IMR-90 (cell line): ENCODE measurements around the gene NCOA7.

Source experiments
- CEBPB ChIP-seq: IDR thresholded peaks from 2 replicates; pipeline ENCODE4 v1.6.1; 2012; ENCODE audit warnings: low read depth, low read length, improper control_type of control experiment
- CHD1 ChIP-seq: IDR thresholded peaks from 2 replicates; pipeline ENCODE4 v1.6.1; 2012; ENCODE audit warnings: low read depth, low read length, improper control_type of control experiment
- CTCF ChIP-seq: conservative IDR thresholded peaks from 2 replicates; pipeline ENCODE4 v1.5.1; 2012; ENCODE audit warnings: mild to moderate bottlenecking, low read depth, low read length, improper control_type of control experiment
- FOS ChIP-seq: fragments of 150-350 bp; IDR thresholded peaks from 2 replicates; pipeline ENCODE4 v1.6.1; 2016; ENCODE audit warnings: low read depth, low read length
- MAFK ChIP-seq: IDR thresholded peaks from 2 replicates; pipeline ENCODE4 v1.6.1; 2012; ENCODE audit warnings: low read depth, low read length, improper control_type of control experiment
- MAZ ChIP-seq: IDR thresholded peaks from 2 replicates; pipeline ENCODE4 v1.6.1; 2012; ENCODE audit warnings: low read depth, mild to moderate bottlenecking, low read length, improper control_type of control experiment, moderate library complexity, borderline replicate concordance
- MXI1 ChIP-seq: IDR thresholded peaks from 2 replicates; pipeline ENCODE4 v1.6.1; 2012; ENCODE audit warnings: low read depth, mild to moderate bottlenecking, low read length, moderate library complexity, borderline replicate concordance
- NFE2L2 ChIP-seq: fragments of 150-350 bp; IDR thresholded peaks from 2 replicates; pipeline ENCODE4 v1.6.1; 2016; ENCODE audit warnings: low read depth, mild to moderate bottlenecking, low read length
- POLR2A ChIP-seq: IDR thresholded peaks from 2 replicates; pipeline ENCODE4 v1.6.1; 2012; ENCODE audit warnings: mild to moderate bottlenecking, low read depth, low read length
- RAD21 ChIP-seq: IDR thresholded peaks from 2 replicates; pipeline ENCODE4 v1.6.1; 2012; ENCODE audit warnings: low read length, improper control_type of control experiment
- RCOR1 ChIP-seq: IDR thresholded peaks from 2 replicates; pipeline ENCODE4 v1.6.1; 2012; ENCODE audit warnings: mild to moderate bottlenecking, low read length, improper control_type of control experiment; ENCODE audit not compliant: insufficient replicate concordance
- SMC3 ChIP-seq: fragments of 150-350 bp; IDR thresholded peaks from 2 replicates; pipeline ENCODE4 v1.6.1; 2016; ENCODE audit warnings: low read depth, mild to moderate bottlenecking, antibody characterized with exemption, low read length, moderate library complexity
- TF ChIP-seq, protein P1 (sequence below): fragments of 150-350 bp; IDR thresholded peaks from 2 replicates; pipeline ENCODE4 v1.6.1; 2016; ENCODE audit warnings: low read depth, mild to moderate bottlenecking, low read length, moderate library complexity, borderline replicate concordance
- TF ChIP-seq, protein P2 (sequence below): fragments of 150-350 bp; IDR thresholded peaks from 2 replicates; pipeline ENCODE4 v1.6.1; 2017; ENCODE audit warnings: mild to moderate bottlenecking, antibody characterized with exemption, low read length, low read depth

- TF ChIP-seq CTCF (no peak), MAFK (no peak), CEBPB (no peak), MXI1 (no peak), SMC3 (no peak), MAZ (no peak), FOS (no peak), POLR2A (no peak), NFE2L2 (no peak), RAD21 (no peak), CHD1 (no peak), RCOR1 (no peak)
- TF ChIP-seq, protein P1, sequence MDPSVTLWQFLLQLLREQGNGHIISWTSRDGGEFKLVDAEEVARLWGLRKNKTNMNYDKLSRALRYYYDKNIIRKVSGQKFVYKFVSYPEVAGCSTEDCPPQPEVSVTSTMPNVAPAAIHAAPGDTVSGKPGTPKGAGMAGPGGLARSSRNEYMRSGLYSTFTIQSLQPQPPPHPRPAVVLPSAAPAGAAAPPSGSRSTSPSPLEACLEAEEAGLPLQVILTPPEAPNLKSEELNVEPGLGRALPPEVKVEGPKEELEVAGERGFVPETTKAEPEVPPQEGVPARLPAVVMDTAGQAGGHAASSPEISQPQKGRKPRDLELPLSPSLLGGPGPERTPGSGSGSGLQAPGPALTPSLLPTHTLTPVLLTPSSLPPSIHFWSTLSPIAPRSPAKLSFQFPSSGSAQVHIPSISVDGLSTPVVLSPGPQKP: no peak
- TF ChIP-seq, protein P2, sequence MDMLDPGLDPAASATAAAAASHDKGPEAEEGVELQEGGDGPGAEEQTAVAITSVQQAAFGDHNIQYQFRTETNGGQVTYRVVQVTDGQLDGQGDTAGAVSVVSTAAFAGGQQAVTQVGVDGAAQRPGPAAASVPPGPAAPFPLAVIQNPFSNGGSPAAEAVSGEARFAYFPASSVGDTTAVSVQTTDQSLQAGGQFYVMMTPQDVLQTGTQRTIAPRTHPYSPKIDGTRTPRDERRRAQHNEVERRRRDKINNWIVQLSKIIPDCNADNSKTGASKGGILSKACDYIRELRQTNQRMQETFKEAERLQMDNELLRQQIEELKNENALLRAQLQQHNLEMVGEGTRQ: no peak
These were observed 49.4 kb upstream of the NCOA7 start for GRCh38 chr6:125741336-125741735.
